Immature natural killer cell (primary cell): Measurements from ENCODE around the gene RASA3. TPM values are rescaled to one million over a fixed set of nuclear protein-coding genes. Genes with fewer than 3 reads are reported as not detected.
"Not testable (repeated sequence)": the region's sequence is repeated elsewhere in the genome, so short reads cannot be mapped to it uniquely, and the experiment has no call there.

Experiments
- DNase-seq, 3 donors: peaks; one replicate each; pipeline ENCODE4 v3.0.0; 2022; ENCODE audit warnings: mixed read lengths in 1 of 3
- H3K27ac Mint-ChIP-seq, 6 donors: one replicate each; pipeline ENCODE4 v1.8.0; 2020; ENCODE audit warnings: mixed read lengths in 6 of 6, mild to moderate bottlenecking in 5 of 6, inconsistent platforms in 4 of 6, moderate library complexity in 3 of 6
- H3K27me3 Mint-ChIP-seq, 3 donors: one replicate each; pipeline ENCODE4 v1.8.0; 2020 to 2021; ENCODE audit warnings: low read depth in 3 of 3, mild to moderate bottlenecking in 3 of 3, mixed read lengths in 3 of 3, moderate library complexity in 3 of 3, inconsistent platforms in 1 of 3
- H3K36me3 Mint-ChIP-seq, 3 donors: one replicate each; pipeline ENCODE4 v1.8.0; 2020; ENCODE audit warnings: mixed read lengths in 3 of 3, inconsistent platforms in 2 of 3, mild to moderate bottlenecking in 2 of 3
- H3K4me1 Mint-ChIP-seq, 2 donors: one replicate each; pipeline ENCODE4 v1.8.0; 2020; ENCODE audit warnings: inconsistent platforms in 2 of 2, mild to moderate bottlenecking in 2 of 2, mixed read lengths in 2 of 2, moderate library complexity in 1 of 2
- H3K4me3 Mint-ChIP-seq, 5 donors: one replicate each; pipeline ENCODE4 v1.8.0; 2020; ENCODE audit warnings: mild to moderate bottlenecking in 5 of 5, mixed read lengths in 5 of 5, inconsistent platforms in 3 of 5, moderate library complexity in 3 of 5
- H3K9me3 Mint-ChIP-seq, 6 donors: one replicate each; pipeline ENCODE4 v1.8.0; 2020; ENCODE audit warnings: mild to moderate bottlenecking in 6 of 6, mixed read lengths in 6 of 6, inconsistent platforms in 4 of 6, moderate library complexity in 3 of 6
- polyA plus RNA-seq, 3 donors: library from polyadenylated mRNA; unstranded; fragments of 300-500 nt; fragmentation: Illumina TruSeq; gene quantifications; one replicate each; pipeline ENCODE4 v1.2.3, GENCODE V29; 2021

The RASA3 gene
- polyA plus RNA-seq, 3 donors from 2014 or later = 37.4 to 153 (median 64.8) TPM

GRCh38 chr13:114152831-114153371 lies 20.5 kb upstream of the RASA3 start:
- H3K36me3 Mint-ChIP-seq = peaks cover 0 to 4% (median 0%) of the 10 kb centered on the region in 3 donors
- peak overlapping the region; percentile 0 to 81 (median 67) for H3K4me3 Mint-ChIP-seq
- peak; percentile 51 to 56 (median 55) for DNase-seq
- peak overlapping the region; percentile 80 to 100 (median 88) for H3K27ac Mint-ChIP-seq
- peaks cover 83 to 86% of the 10 kb centered on the region in 2 donors for H3K4me1 Mint-ChIP-seq
- no peaks in the 10 kb centered on the region for H3K9me3 Mint-ChIP-seq
- H3K27me3 Mint-ChIP-seq = peaks cover 19 to 30% (median 22%) of the 10 kb centered on the region in 3 donors

DNA sequence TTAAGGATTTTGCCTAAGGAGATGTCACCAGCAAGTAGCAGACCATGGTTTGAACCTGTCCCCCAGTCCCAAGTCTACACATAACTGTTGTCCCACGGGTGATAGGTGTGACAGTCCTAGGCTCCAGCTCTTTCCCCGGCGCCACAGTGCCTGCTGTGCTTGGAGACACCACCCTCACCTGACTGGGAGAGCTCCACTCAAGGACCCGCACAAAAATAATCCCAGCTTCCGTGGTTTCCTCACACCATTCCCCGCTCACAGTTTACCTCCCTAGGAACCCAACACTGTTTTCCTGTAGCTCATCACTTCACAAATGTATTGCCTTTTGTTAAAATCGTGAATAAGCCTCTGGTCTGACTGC lies 19.8 kb upstream of the RASA3 start:
- no peak for DNase-seq
- H3K36me3 Mint-ChIP-seq = peaks cover 0 to 4% (median 0%) of the 10 kb centered on the region in 3 donors
- peak overlapping the region in 5 of 6 donors; percentile 62 to 100 (median 93) for H3K27ac Mint-ChIP-seq
- H3K27me3 Mint-ChIP-seq = peaks cover 19 to 30% (median 24%) of the 10 kb centered on the region in 3 donors
- peaks cover 80 to 83% of the 10 kb centered on the region in 2 donors for H3K4me1 Mint-ChIP-seq
- H3K4me3 Mint-ChIP-seq = peak overlapping the region in 4 of 5 donors; percentile 0 to 81 (median 28)
- no peaks in the 10 kb centered on the region for H3K9me3 Mint-ChIP-seq

DNA sequence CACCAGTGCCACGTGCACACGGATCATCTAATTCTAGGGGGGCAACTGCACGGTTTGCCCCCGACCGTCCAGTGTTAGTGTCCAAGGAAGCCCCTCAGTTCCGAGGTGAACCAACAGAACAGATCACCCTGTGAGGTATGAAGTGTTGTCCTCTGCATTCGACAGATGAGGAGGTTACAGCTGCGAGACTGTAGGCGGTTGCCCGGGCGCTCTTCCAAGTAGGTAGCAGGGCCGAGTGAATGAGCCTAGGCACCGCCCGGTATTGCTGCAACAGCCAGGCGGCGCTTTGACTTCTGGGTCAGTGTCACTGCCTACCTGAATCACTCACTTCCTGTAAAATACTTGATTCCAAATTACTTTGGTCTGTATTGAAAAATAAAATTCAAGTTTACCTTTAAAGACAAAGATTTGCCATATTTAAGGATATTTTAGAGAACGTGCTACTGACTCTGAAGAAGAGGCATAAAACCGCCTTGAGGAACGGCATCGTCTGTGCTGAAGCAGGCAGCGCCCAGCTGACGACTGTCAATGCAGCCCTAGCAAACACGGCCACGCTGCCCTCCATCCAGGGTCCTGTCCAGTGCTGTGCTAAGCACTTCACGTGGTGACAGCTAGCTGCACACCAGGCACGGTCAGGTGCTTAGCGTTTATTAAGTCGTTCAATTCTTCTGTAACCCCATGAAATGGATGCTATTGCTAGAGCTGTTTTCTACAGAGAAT lies 19.3 kb upstream of the RASA3 start:
- peaks cover 0 to 4% (median 0%) of the 10 kb centered on the region in 3 donors for H3K36me3 Mint-ChIP-seq
- H3K4me3 Mint-ChIP-seq = peak overlapping the region in 2 of 5 donors; percentile 38 to 74
- H3K27ac Mint-ChIP-seq = peak overlapping the region; percentile 62 to 100 (median 98)
- peaks cover 75 to 77% of the 10 kb centered on the region in 2 donors for H3K4me1 Mint-ChIP-seq
- no peaks in the 10 kb centered on the region for H3K9me3 Mint-ChIP-seq
- peaks cover 19 to 26% (median 24%) of the 10 kb centered on the region in 3 donors for H3K27me3 Mint-ChIP-seq
- DNase-seq = no peak

DNA sequence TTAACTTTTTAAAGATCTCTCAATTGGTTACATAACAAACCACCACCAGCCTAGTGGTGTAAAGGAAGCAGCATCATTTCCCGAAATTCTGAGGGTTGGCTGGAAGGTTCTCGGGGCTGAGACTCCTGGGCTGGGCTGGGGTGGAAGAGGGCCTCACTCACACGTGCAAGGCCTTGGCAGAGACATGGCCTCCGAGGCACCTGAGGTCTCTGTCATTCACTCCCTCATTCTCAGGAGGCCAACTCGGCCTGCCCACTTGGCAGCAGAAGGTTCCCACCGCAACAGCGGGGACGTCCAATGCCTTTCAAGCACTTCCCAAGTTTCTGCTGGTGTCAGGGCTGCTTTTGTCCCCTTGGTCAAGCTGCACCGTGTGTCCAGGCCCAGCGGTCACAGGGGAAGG lies 18.6 kb upstream of the RASA3 start:
- Mint-ChIP-seq H3K4me3 (peak overlapping the region in 4 of 5 donors; percentile 25 to 74 (median 66)), H3K4me1 (peaks cover 70% of the 10 kb centered on the region in 2 donors), H3K27ac (peak overlapping the region; percentile 63 to 100 (median 98)), H3K36me3 (peaks cover 0 to 4% (median 0%) of the 10 kb centered on the region in 3 donors), H3K27me3 (peaks cover 16 to 25% (median 22%) of the 10 kb centered on the region in 3 donors), H3K9me3 (no peaks in the 10 kb centered on the region)
- no peak for DNase-seq

DNA sequence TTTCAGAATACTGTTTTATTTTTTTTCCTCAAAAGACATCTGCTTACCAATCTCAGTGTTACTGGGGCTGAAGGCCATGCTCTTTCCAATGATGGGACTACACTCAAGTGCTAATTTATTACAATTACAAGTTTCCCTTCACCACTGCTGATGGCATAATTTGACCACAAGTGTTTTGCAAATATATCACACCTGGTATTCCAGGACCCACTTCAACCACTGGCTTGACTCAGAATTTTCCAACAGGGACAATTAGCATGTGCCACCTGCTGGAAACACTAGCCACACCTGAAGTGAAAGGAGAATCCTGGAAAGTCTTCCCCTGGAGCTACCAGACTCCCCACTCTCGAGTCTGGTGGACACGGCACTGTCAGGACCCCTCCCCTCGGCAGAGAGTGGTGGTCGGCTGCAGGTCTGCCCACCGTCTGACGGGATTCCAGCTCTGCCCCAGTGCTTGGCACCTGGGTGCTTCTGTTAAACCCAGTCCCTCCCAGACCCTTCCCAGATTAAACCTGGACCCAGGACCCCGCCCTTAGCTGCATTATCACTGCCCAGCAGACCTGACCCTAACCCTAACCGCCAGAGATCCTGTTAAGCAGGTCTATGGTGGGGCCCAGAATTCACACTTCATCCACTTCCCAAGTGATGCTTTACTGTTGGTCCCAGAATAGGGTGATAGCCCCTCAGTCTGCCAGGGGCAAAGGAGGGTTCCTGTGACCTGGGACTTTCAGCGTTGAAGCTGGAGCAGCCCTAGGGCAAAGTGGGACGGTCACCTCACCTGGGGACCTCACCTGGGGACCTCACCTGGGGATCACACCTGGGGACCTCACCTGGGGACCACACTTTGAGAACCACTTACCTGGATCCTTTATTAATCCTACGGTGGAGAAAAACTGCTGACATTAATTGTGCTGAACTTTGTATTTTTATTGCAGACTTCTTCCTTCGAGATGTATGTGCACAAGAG lies 17.6 kb upstream of the RASA3 start:
- DNase-seq = no peak

DNA sequence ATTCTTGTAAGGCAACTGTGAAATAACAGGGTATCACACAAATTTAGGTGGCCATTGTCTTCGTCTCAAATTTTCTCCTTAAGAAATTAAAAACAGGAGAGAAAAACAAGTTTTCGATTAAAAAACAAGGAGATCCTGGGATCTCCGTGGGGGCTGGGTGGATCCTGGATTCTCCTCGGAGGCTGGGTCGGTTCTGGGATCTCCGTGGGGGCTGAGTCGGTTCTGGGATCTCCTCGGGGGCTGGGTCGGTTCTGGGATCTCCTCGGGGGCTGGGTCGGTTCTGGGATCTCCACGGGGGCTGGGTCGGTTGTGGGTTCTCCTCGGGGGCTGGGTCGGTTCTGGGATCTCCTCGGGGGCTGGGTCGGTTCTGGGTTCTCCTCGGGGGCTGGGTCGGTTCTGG lies 16.5 kb upstream of the RASA3 start:
- Mint-ChIP-seq H3K4me1 (peaks cover 62 to 63% of the 10 kb centered on the region in 2 donors), H3K27ac (peak overlapping the region; percentile 93 to 100 (median 98)), H3K4me3 (peak overlapping the region; percentile 80 to 89 (median 85)), H3K27me3 (peaks cover 15 to 27% (median 25%) of the 10 kb centered on the region in 3 donors)
- not testable (repeated sequence) for DNase-seq, H3K36me3 Mint-ChIP-seq, H3K9me3 Mint-ChIP-seq

More for the DNA sequence above, 17.6 kb upstream of the RASA3 start:
- Mint-ChIP-seq H3K9me3 (no peaks in the 10 kb centered on the region), H3K36me3 (peaks cover 0 to 4% (median 0%) of the 10 kb centered on the region in 3 donors), H3K4me1 (peaks cover 70% of the 10 kb centered on the region in 2 donors), H3K27me3 (peaks cover 16 to 25% (median 22%) of the 10 kb centered on the region in 3 donors), H3K4me3 (peak overlapping the region; percentile 80 to 89 (median 85)), H3K27ac (peak overlapping the region; percentile 93 to 100 (median 98))

DNA sequence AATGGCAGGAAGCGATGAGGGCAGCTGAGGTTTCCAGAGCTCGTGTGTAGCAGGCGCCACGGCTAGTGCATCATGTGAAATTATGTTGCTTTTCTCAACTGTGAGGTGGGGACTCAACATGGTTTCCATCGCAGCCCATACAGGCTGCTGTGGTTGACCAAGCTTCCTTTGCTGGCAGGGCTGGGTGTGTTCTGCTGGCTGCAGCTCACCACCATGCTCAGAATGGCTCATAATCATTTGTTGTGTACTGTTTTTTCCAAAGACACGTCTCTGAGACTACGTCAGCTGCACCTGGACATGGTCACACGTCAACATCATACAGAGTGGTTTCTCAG lies 16.1 kb upstream of the RASA3 start:
- Mint-ChIP-seq H3K27me3 (peaks cover 15 to 27% (median 23%) of the 10 kb centered on the region in 3 donors), H3K4me1 (peaks cover 58 to 59% of the 10 kb centered on the region in 2 donors), H3K27ac (peak overlapping the region; percentile 93 to 100 (median 98)), H3K4me3 (peak overlapping the region; percentile 80 to 89 (median 85)), H3K9me3 (no peaks in the 10 kb centered on the region), H3K36me3 (peaks cover 0 to under 1% (median 0%) of the 10 kb centered on the region in 3 donors)
- DNase-seq = peak; percentile 96 to 98 (median 98)

DNA sequence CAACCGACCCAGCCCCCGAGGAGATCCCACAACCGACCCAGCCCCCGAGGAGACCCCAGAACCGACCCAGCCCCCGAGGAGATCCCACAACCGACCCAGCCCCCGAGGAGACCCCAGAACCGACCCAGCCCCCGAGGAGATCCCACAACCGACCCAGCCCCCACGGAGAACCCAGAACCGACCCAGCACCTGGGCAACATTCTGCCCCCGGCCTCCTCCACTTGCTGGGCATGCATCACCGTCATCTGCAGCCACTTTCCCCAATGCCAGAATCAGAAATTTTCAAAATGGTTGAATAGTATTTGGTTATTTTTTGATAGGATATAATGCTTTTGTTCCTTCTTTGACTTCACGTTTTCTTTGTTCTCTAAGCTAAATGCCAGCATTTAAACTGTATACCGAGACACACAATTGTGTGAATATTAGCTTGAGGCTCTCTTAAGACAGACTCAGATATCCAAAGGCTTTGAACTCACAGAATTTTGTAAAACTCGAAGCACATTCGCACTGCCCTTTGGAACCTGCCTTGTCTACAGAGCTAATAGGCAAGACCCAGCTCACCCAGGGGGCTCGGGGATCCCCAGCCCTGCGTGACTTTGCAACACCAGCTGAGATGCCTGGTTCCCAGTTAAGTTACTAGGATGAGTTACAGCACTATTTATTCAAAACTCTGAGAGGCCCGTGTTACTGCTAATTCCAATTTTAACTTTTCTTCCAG lies 15.5 kb upstream of the RASA3 start:
- peaks cover 53 to 54% of the 10 kb centered on the region in 2 donors for H3K4me1 Mint-ChIP-seq
- peaks cover 15 to 26% (median 20%) of the 10 kb centered on the region in 3 donors for H3K27me3 Mint-ChIP-seq
- no peaks in the 10 kb centered on the region for H3K36me3 Mint-ChIP-seq
- no peak for DNase-seq
- peak overlapping the region; percentile 80 to 89 (median 85) for H3K4me3 Mint-ChIP-seq
- H3K9me3 Mint-ChIP-seq = no peaks in the 10 kb centered on the region
- peak overlapping the region; percentile 93 to 100 (median 98) for H3K27ac Mint-ChIP-seq

GRCh38 chr13:114146629-114147028 lies 14.2 kb upstream of the RASA3 start:
- Mint-ChIP-seq H3K27me3 (peaks cover 15 to 22% (median 18%) of the 10 kb centered on the region in 3 donors), H3K9me3 (no peaks in the 10 kb centered on the region), H3K4me1 (peaks cover 39 to 41% of the 10 kb centered on the region in 2 donors), H3K4me3 (peak overlapping the region; percentile 41 to 71 (median 54)), H3K27ac (peak overlapping the region in 3 of 6 donors; percentile 86 to 95 (median 94)), H3K36me3 (no peaks in the 10 kb centered on the region)
- no peak for DNase-seq

DNA sequence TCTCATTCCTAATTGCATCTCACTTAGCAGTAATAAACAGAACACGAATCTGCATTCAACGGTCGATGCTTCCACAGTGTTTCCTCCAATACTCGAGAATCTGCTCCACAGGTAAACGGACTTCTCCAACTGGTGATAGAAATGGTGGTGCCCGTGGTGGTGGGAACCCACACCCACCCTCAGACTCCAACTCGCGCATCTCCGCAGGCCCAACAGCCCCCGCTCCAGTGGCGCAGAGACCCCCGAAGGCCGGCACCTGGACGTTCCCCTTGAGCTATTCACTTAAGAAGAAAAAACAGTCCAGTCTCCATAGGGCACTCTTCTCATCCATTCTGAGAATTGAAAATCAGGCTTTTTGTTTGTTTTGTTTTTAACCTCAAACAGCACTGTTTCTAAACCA lies 13.8 kb upstream of the RASA3 start:
- H3K9me3 Mint-ChIP-seq = no peaks in the 10 kb centered on the region
- H3K4me1 Mint-ChIP-seq = peaks cover 35 to 36% of the 10 kb centered on the region in 2 donors
- no peak for DNase-seq
- H3K4me3 Mint-ChIP-seq = peak overlapping the region; percentile 41 to 71 (median 54)
- H3K36me3 Mint-ChIP-seq = no peaks in the 10 kb centered on the region
- H3K27ac Mint-ChIP-seq = peak overlapping the region in 3 of 6 donors; percentile 20 to 95 (median 94)
- peaks cover 15 to 22% (median 18%) of the 10 kb centered on the region in 3 donors for H3K27me3 Mint-ChIP-seq

GRCh38 chr13:114145722-114146121 lies 13.3 kb upstream of the RASA3 start:
- H3K9me3 Mint-ChIP-seq = no peaks in the 10 kb centered on the region
- no peaks in the 10 kb centered on the region for H3K36me3 Mint-ChIP-seq
- peak overlapping the region in 2 of 6 donors; percentile 94 to 95 for H3K27ac Mint-ChIP-seq
- peaks cover 15 to 22% (median 18%) of the 10 kb centered on the region in 3 donors for H3K27me3 Mint-ChIP-seq
- H3K4me1 Mint-ChIP-seq = peaks cover 30 to 32% of the 10 kb centered on the region in 2 donors
- no peak for DNase-seq
- H3K4me3 Mint-ChIP-seq = peak overlapping the region; percentile 36 to 71 (median 66)

DNA sequence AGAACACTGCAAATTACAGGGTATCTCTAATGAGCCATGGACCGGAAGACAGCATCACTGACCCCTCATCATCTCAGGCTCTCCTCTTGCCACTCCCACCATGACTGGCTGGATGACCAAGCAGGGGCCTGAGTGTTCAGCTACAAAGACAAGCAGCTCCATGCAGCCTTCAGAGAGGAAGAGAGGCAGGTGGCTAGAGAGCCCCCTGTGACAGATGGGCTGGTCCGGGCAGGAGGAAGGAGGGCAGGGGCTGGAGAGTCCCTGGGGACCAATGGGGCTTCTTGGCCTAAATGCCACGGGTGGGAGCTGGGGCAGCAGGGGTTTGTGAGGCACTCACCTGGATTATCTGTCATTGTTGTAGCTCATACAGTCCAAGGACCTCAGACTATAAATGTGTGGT lies 12.8 kb upstream of the RASA3 start:
- peaks cover 15 to 22% (median 20%) of the 10 kb centered on the region in 3 donors for H3K27me3 Mint-ChIP-seq
- no peak for DNase-seq
- peak overlapping the region in 2 of 6 donors; percentile 79 to 95 for H3K27ac Mint-ChIP-seq
- H3K36me3 Mint-ChIP-seq = no peaks in the 10 kb centered on the region
- H3K4me1 Mint-ChIP-seq = peaks cover 26 to 27% of the 10 kb centered on the region in 2 donors
- no peaks in the 10 kb centered on the region for H3K9me3 Mint-ChIP-seq
- peak overlapping the region in 4 of 5 donors; percentile 36 to 73 (median 54) for H3K4me3 Mint-ChIP-seq
